ENCODE results near the gene LMBR1. TPM values are rescaled to one million over a fixed set of nuclear protein-coding genes. Genes with fewer than 3 reads are reported as not detected.

Gene LMBR1
- total RNA-seq, 1 experiment from 2014 or later: 82.6 TPM

- TF ChIP-seq CTCF (IDR thresholded peaks at IDR 0.05) (no peak), POLR2AphosphoS5 (IDR thresholded peaks at IDR 0.05; ENCODE audit: low read depth, low read length) (no peak), TCF7L2 (IDR thresholded peaks at IDR 0.05; ENCODE audit: low read depth, low read length) (no peak)
- ChIA-PET POLR2A (no interaction called here), CTCF (no interaction called here)
- ATAC-seq (no peak), DNase-seq (ENCODE audit: low read depth, low spot score) (no peak)
- intact Hi-C loops (cut with micrococcal nuclease; ENCODE audit: unreplicated experiment) (no loop called here), in situ Hi-C loops (cut with HindIII; ENCODE audit: low pct_unique_long_range_greater_than_20kb, low sequenced_read_pairs) (no loop called here)
- no peak overlapping the region for H3K27ac ChIP-seq (ENCODE audit: low read length)
- H3K36me3 ChIP-seq (ENCODE audit: control insufficient read depth, insufficient read depth, low read length): peaks cover 4% of the 10 kb centered on the region; the same call in 1 of the 2 replicates
- no peaks in the 10 kb centered on the region for H3K4me1 ChIP-seq (ENCODE audit: control insufficient read depth, insufficient read depth, low read length)
- H3K27me3 ChIP-seq (ENCODE audit: control insufficient read depth, insufficient read depth, low read length): no peaks in the 10 kb centered on the region
- no TSS peak for BruUV-seq (replicated peaks)
- H3K9me3 ChIP-seq (ENCODE audit: control insufficient read depth, insufficient read depth, low read depth, low read length): no peaks in the 10 kb centered on the region
- H3K4me3 ChIP-seq (ENCODE audit: low read depth in 2 of 2, low read length in 2 of 2): no peak overlapping the region
Observed at GRCh38 chr7:156673454-156673853, 219.5 kb downstream of the LMBR1 start.

DNA sequence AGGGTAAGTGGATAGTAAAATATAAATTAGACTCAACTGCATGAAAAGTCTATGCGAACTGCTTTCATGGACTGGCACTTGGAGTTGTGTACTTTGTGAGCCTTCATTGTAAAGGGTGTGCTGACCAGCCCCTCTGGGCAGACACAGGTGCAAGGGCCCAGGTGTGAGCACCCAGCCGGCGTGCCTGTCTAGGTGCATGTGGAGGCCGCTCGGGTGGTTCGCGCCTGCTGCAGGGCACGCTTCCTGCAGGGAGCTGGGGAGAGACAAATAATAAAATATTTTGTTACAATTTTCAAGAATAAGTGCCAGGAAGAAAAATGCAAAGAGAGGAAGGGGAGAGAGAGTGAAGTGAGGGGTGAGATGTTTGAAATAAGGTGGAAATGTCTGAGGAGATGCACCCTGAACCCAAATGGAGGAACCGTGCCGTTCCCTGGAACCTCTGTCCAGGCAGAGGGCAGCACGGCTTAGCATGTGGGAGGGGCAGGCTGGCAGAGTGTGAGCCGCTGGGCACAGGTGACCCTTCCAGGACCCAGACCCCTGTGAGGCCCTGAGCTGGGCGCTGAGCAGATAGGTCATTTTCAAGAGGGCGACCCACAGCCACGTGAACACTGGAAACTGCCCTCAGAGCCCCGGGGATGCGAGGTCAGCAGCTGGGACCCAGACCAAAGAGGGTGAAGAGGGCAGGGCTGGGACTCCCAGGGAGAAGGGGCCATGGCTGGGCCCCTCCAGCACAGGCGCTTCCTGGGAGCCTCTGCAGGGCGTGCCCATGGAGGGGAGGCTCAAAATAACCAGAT lies 223.8 kb downstream of the LMBR1 start:
- POLR2A ChIA-PET: no interaction called here
- Histone ChIP-seq H3K27ac (ENCODE audit: low read length) (no peak overlapping the region), H3K9me3 (ENCODE audit: control insufficient read depth, insufficient read depth, low read depth, low read length) (no peaks in the 10 kb centered on the region), H3K4me3 (ENCODE audit: low read depth in 2 of 2, low read length in 2 of 2) (no peak overlapping the region), H3K4me1 (ENCODE audit: control insufficient read depth, insufficient read depth, low read length) (no peaks in the 10 kb centered on the region; the same call in 1 of the 2 replicates), H3K27me3 (ENCODE audit: control insufficient read depth, insufficient read depth, low read length) (no peaks in the 10 kb centered on the region), H3K36me3 (ENCODE audit: control insufficient read depth, insufficient read depth, low read length) (no peaks in the 10 kb centered on the region)
- CTCF ChIA-PET: no interaction called here
- ATAC-seq (no peak), DNase-seq (ENCODE audit: low read depth, low spot score) (no peak)
- no TSS peak for BruUV-seq (replicated peaks)
- in situ Hi-C loops (cut with HindIII; ENCODE audit: low pct_unique_long_range_greater_than_20kb, low sequenced_read_pairs): no loop called here
- intact Hi-C loops (cut with micrococcal nuclease; ENCODE audit: unreplicated experiment): loop anchor here (2.0 kb wide), 1 partner anchor 74 kb away; no protein-coding TSS in a partner anchor
- TF ChIP-seq POLR2AphosphoS5 (IDR thresholded peaks at IDR 0.05; ENCODE audit: low read depth, low read length) (no peak), SIN3A (IDR thresholded peaks at IDR 0.05; ENCODE audit: borderline replicate concordance, insufficient read depth, low read depth, low read length) (no peak), CTCF (IDR thresholded peaks at IDR 0.05) (no peak), TCF7L2 (IDR thresholded peaks at IDR 0.05; ENCODE audit: low read depth, low read length) (no peak)
- TF ChIP-seq, protein P1, sequence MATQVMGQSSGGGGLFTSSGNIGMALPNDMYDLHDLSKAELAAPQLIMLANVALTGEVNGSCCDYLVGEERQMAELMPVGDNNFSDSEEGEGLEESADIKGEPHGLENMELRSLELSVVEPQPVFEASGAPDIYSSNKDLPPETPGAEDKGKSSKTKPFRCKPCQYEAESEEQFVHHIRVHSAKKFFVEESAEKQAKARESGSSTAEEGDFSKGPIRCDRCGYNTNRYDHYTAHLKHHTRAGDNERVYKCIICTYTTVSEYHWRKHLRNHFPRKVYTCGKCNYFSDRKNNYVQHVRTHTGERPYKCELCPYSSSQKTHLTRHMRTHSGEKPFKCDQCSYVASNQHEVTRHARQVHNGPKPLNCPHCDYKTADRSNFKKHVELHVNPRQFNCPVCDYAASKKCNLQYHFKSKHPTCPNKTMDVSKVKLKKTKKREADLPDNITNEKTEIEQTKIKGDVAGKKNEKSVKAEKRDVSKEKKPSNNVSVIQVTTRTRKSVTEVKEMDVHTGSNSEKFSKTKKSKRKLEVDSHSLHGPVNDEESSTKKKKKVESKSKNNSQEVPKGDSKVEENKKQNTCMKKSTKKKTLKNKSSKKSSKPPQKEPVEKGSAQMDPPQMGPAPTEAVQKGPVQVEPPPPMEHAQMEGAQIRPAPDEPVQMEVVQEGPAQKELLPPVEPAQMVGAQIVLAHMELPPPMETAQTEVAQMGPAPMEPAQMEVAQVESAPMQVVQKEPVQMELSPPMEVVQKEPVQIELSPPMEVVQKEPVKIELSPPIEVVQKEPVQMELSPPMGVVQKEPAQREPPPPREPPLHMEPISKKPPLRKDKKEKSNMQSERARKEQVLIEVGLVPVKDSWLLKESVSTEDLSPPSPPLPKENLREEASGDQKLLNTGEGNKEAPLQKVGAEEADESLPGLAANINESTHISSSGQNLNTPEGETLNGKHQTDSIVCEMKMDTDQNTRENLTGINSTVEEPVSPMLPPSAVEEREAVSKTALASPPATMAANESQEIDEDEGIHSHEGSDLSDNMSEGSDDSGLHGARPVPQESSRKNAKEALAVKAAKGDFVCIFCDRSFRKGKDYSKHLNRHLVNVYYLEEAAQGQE (IDR thresholded peaks at IDR 0.05; ENCODE audit: insufficient read depth in 1 of 2, low read depth in 2 of 2, low read length in 1 of 2): no peak
